NCI-H2171 treated with DMSO at 0.1 percent for 48 hours (cell line): ENCODE data around the gene LBP.
"Not testable (repeated sequence)": the region's sequence is repeated elsewhere in the genome, so short reads cannot be mapped to it uniquely, and the experiment has no call there.

Source experiments
- DNase-seq: peaks from one replicate; lab custom pipeline; 2025; lab: John Stamatoyannopoulos, UW

Gene LBP

GRCh38 chr20:38395751-38396395 lies 49.6 kb downstream of the LBP start:
- not testable (repeated sequence) for DNase-seq

GRCh38 chr20:38402089-38402488 lies 55.8 kb downstream of the LBP start:
- no peak for DNase-seq

DNA sequence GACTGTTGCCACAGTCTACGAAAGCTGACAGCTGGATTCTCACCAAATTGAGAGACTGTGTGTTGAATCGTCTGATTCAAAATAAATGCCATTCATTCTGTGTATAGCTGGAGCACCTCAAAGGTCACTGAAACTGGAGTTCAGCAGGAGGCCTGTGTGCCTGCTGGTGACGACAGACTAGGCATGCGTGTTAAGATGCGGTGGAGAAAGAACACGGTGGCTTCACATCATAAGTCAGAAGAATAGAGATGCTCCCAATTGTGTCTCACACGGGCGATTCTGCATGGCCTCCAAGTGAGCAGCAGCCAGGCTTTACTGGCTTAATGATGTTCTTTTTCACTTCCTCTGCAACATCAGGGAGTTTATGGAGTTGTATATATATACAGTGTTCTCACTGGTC lies 56.5 kb downstream of the LBP start:
- no peak for DNase-seq

DNA sequence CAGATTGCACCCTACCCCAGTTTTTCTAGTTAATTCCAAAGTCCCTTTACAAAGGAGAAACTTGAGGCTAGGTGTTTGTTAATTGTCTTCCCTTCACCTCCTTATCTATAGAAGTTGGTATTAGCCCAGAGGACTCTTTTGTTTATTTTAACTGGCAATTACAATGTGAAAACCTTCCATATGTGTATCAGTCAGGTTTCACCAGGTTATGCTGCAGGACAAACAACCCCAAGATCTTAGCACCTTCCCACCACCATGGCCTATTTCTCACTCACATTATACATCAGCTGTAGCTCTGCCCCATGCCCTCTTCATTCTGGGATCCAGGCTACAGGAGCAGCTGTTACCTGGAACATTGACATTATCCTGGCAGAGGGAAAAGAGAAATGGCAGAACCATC lies 57.7 kb downstream of the LBP start:
- DNase-seq, result no peak

GRCh38 chr20:38405132-38405531 lies 58.9 kb downstream of the LBP start:
- DNase-seq, result peak; percentile 25

DNA sequence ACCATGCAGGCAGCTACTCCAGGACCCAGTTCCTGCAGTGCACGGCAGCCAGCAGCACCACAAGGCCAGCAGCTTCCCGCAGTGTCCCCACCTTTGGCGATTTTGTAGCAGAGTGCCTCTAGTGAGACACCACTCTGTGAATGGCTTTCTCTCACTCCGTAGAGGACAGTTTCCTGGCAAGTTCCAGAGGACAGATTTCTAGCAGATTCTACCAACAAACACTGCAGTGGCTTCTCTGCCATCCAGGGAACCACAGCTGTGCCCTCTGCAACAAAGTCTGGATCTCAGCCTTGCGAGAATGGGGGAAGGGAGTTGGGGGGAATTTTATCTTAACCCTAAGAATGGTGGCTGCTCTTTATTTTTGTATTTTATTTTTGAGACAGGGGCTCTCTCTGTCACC lies 60.2 kb downstream of the LBP start:
- DNase-seq, result no peak

- no peak for DNase-seq
Measured at GRCh38 chr20:38407321-38407720, 61.0 kb downstream of the LBP start.

DNA sequence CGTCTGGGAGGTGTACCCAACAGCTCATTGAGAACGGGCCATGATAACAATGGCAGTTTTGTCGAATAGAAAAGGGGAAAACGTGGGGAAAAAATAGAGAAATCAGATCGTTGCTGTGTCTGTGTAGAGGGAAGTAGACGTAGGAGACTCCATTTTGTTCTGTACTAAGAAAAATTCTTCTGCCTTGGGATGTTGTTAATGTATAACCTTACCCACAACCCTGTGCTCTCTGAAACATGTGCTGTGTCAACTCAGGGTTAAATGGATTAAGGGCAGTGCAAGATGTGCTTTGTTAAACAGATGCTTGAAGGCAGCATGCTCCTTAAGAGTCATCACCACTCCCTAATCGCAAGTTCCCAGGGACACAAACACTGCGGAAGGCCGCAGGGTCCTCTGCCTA lies 61.5 kb downstream of the LBP start:
- not testable (repeated sequence) for DNase-seq

DNA sequence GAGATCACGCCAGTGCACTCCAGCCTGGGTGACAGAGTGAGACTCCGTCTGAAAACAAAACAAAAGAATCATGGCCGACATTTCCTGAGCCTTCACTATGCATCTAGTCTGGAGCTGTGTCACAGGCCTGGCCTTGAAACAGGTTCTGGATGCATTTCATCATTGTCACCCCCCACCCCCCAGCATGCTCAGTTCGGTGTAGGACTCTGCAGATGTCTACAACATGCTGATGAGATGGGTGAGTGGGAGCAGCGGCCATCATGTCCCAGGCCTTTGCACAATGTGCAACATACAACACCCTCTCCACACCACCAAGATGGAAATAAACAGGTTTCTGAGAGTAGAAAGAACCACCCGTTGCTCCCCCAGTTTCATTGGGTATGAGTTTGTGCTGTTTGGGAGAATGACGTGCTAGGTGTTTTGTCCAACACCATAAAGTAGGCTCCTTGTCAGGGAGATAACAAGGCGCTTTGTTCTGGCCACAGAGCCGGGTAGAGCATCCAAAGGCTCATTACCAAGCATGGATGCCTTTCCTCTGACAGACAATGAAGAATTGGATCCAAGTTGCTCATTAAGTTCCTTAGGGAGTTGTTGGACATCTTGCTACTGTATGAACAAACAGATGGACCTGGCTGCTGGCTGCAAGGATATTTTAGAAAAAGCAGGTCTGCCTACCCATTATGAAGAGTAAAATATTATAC lies 66.7 kb downstream of the LBP start:
- DNase-seq, result no peak

DNA sequence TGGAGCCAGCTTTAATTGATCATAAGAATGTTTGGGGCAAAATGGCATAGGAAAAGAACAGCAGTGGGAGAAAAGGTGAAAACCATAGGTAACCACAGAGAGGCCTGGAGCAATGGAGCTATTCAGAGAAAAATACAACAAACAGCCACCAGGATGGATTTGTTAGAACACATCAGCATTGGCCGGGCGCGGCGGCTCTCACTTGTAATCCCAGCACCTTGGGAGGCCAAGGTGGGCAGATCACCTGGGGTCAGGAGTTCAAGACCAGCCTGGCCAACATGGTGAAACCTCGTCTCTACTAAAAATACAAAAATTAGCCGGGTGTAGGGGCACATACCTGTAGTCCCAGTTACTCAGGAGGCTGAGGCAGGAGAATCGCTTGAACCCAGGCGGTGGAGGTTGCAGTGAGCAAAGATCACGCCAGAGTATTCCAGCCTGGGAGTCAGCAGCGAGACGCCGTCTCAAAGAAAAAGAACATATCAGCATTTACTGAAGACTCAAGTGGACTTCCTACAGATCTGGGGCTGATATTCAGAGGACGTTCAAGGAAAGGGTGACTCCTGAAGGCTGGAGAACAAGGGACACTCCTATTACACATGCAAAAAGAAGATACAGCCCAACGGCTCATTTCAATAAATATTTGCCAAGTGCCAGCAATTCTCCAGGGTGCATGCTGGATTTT lies 68.6 kb downstream of the LBP start:
- DNase-seq, result no peak

DNA sequence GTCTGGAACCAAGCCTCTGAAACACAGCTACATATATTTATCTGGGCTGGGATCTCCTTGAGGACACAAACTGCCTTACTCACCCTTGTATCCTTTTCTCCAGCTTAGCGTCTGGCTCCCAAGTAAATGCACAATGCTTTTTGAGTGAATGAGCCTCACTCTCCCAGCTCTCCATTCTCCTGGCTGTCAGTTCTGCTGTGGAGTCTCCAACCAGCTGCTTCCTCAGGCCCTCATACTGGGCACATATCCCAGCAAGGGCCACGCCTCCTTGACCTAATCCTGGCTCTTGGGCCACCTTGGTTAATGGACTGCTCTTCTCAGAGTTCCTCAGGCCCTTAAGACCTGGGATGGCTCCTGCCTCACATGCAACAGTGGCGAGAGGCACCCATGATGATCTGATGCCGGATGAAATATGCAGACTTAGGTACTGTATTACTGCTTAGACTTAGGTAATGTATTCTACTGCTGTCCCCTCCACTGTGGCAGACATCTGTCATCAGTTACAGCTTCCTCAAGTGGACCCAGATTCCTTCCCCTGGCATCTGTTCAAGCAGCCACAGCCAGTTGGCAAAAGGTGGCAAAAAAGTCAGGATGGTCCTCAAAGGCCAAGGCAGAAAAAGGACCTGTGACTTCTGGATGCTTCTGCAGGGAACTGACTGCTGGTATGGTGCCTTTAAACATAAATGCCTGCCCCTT lies 72.4 kb downstream of the LBP start:
- no peak for DNase-seq

GRCh38 chr20:38420388-38421085 lies 74.3 kb downstream of the LBP start:
- DNase-seq, result no peak

DNA sequence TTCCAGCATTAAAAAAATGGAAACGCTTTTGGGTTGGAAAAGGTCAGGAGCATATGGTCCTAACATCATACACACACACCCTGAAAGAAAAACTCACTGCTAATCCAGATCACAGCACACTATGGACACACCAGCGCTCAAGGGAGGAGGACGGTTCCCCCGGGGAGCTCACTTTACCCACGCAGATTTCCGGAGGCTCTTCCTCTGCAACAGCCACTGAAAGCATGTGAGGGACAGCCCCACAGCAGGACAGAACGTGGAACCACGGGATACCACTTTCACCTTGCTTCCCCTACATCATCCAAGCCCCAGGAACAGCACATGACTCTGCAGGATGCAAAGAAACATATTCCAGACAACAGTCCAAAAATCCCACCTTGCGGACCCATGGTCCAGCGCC lies 75.6 kb downstream of the LBP start:
- DNase-seq, result no peak

- no peak for DNase-seq
Measured at GRCh38 chr20:38423541-38423940, 77.3 kb downstream of the LBP start.

GRCh38 chr20:38424401-38424800 lies 78.1 kb downstream of the LBP start:
- no peak for DNase-seq

- no peak for DNase-seq
Measured at GRCh38 chr20:38426006-38426897, 80.0 kb downstream of the LBP start.
